IMR-90 (cell line): Measurements from ENCODE around the gene DEPDC5. TPM values are rescaled to one million over a fixed set of nuclear protein-coding genes. Genes with fewer than 3 reads are reported as not detected.

Experiments
- ATAC-seq: fragments of 200-7000 bp; cut with Tn5 transposase; 2 replicates; pipeline ENCODE4 v1.9.1; 2020; ENCODE audit warnings: low read depth, mild to moderate bottlenecking, moderate library complexity
- BruUV-seq: library from RNA; stranded (reverse); fragments of 400-500 nt; replicated peaks from 2 replicates; lab custom pipeline; 2021; lab: Mats Ljungman, UMichigan
- CTCF ChIA-PET: fragments of 300-600 bp; formaldehyde crosslinking; extraction: SDS; loops from one replicate; lab custom pipeline; 2021; ENCODE audit warnings: antibody characterized with exemption; lab: Yijun Ruan, JAX
- POLR2A ChIA-PET: fragments of 300-600 bp; sonication (Branson Sonifier 250); formaldehyde crosslinking; loops from one replicate; lab custom pipeline; 2022; ENCODE audit warnings: antibody characterized with exemption; ENCODE audit not compliant: unreplicated experiment; lab: Charles Lee
- DNase-seq: peaks from one replicate; pipeline ENCODE4 v3.0.0; 2013
- H2AFZ ChIP-seq: replicated peaks from 2 replicates; pipeline ENCODE3; 2013; ENCODE audit warnings: low read length, mild to moderate bottlenecking; ENCODE audit not compliant: poor library complexity
- H2AK5ac ChIP-seq: 2 replicates; pipeline ENCODE4 v1.6.1; 2013; ENCODE audit warnings: low read depth, low read length, inconsistent platforms
- H2AK9ac ChIP-seq: replicated peaks from 2 replicates; pipeline ENCODE3; 2013; ENCODE audit warnings: mild to moderate bottlenecking, low read depth, low read length, moderate library complexity; ENCODE audit not compliant: poor library complexity
- H2BK120ac ChIP-seq: 2 replicates; pipeline ENCODE4 v1.6.1; 2013; ENCODE audit warnings: low read depth, low read length, inconsistent platforms
- H2BK15ac ChIP-seq: 3 replicates; pipeline ENCODE4 v1.6.1; 2013; ENCODE audit warnings: low read depth, low read length, inconsistent platforms
- H2BK20ac ChIP-seq: 2 replicates; pipeline ENCODE4 v1.6.1; 2013; ENCODE audit warnings: low read depth, mild to moderate bottlenecking, inconsistent platforms, low read length, moderate library complexity
- H2BK5ac ChIP-seq: 2 replicates; pipeline ENCODE4 v1.6.1; 2013; ENCODE audit warnings: mild to moderate bottlenecking, low read depth, low read length, inconsistent platforms; ENCODE audit not compliant: poor library complexity, severe bottlenecking
- H3K14ac ChIP-seq: replicated peaks from 2 replicates; pipeline ENCODE4 v1.6.1; 2013; ENCODE audit warnings: low read depth, low read length, inconsistent platforms
- H3K18ac ChIP-seq: 2 replicates; pipeline ENCODE4 v1.6.1; 2013; ENCODE audit warnings: low read depth, low read length, control low read depth
- H3K23ac ChIP-seq: 2 replicates; pipeline ENCODE4 v1.6.1; 2013; ENCODE audit warnings: low read depth, low read length, inconsistent platforms
- H3K27ac ChIP-seq: 2 replicates; pipeline ENCODE4 v1.5.1; 2013; ENCODE audit warnings: mild to moderate bottlenecking, control low read depth, low read length; ENCODE audit not compliant: insufficient read depth
- H3K27me3 ChIP-seq: 2 replicates; pipeline ENCODE4 v1.6.1; 2013; ENCODE audit warnings: low read length; ENCODE audit not compliant: control insufficient read depth, insufficient read depth
- H3K36me3 ChIP-seq: 2 replicates; pipeline ENCODE4 v1.6.1; 2013; ENCODE audit warnings: low read length, mixed read lengths; ENCODE audit not compliant: control insufficient read depth, insufficient read depth
- H3K4ac ChIP-seq: 2 replicates; pipeline ENCODE4 v1.6.1; 2013; ENCODE audit warnings: low read depth, low read length, inconsistent platforms
- H3K4me1 ChIP-seq: 2 replicates; pipeline ENCODE4 v1.6.1; 2013; ENCODE audit warnings: low read length, mixed read lengths; ENCODE audit not compliant: control insufficient read depth, insufficient read depth
- H3K4me2 ChIP-seq: 2 replicates; pipeline ENCODE4 v1.6.1; 2013; ENCODE audit warnings: low read depth, mild to moderate bottlenecking, control low read depth, low read length, moderate library complexity
- H3K4me3 ChIP-seq: 2 replicates; pipeline ENCODE4 v1.5.1; 2013; ENCODE audit warnings: low read depth, mild to moderate bottlenecking, control low read depth, low read length, moderate library complexity; ENCODE audit not compliant: insufficient read depth
- H3K56ac ChIP-seq: 2 replicates; pipeline ENCODE4 v1.6.1; 2013; ENCODE audit warnings: low read length, inconsistent platforms; ENCODE audit not compliant: insufficient read depth; ENCODE audit errors: extremely low read depth
- H3K79me1 ChIP-seq, 2 experiments: 2 replicates each; pipeline ENCODE4 v1.6.1; 2013; ENCODE audit warnings: low read length in 2 of 2, inconsistent platforms in 1 of 2, low read depth in 1 of 2
- H3K9ac ChIP-seq: 2 replicates; pipeline ENCODE4 v1.6.1; 2013; ENCODE audit warnings: low read depth, low read length, control low read depth
- H3K9me1 ChIP-seq: 2 replicates; pipeline ENCODE4 v1.6.1; 2013; ENCODE audit warnings: low read length, inconsistent platforms; ENCODE audit not compliant: insufficient read depth
- H3K9me3 ChIP-seq: 2 replicates; pipeline ENCODE4 v1.6.1; 2013; ENCODE audit warnings: low read length; ENCODE audit not compliant: control insufficient read depth, insufficient read depth
- H4K20me1 ChIP-seq: 2 replicates; pipeline ENCODE4 v1.6.1; 2013; ENCODE audit warnings: low read length, inconsistent platforms; ENCODE audit not compliant: insufficient read depth
- H4K5ac ChIP-seq: 2 replicates; pipeline ENCODE4 v1.6.1; 2013; ENCODE audit warnings: mild to moderate bottlenecking, low read depth, low read length, control low read depth
- H4K8ac ChIP-seq, 2 experiments: 2 replicates each; pipeline ENCODE4 v1.6.1; 2013; ENCODE audit warnings: low read depth in 2 of 2, low read length in 2 of 2, control low read depth in 1 of 2, inconsistent platforms in 1 of 2
- H4K91ac ChIP-seq: 2 replicates; pipeline ENCODE4 v1.6.1; 2013; ENCODE audit warnings: low read depth, low read length, inconsistent platforms; ENCODE audit not compliant: insufficient read depth
- BHLHE40 ChIP-seq: fragments of 150-350 bp; IDR thresholded peaks from 2 replicates; pipeline ENCODE4 v1.6.1; 2016; ENCODE audit warnings: mild to moderate bottlenecking, low read depth, low read length
- CEBPB ChIP-seq: IDR thresholded peaks from 2 replicates; pipeline ENCODE4 v1.6.1; 2012; ENCODE audit warnings: low read depth, low read length, improper control_type of control experiment
- CHD1 ChIP-seq: IDR thresholded peaks from 2 replicates; pipeline ENCODE4 v1.6.1; 2012; ENCODE audit warnings: low read depth, low read length, improper control_type of control experiment
- FOS ChIP-seq: fragments of 150-350 bp; IDR thresholded peaks from 2 replicates; pipeline ENCODE4 v1.6.1; 2016; ENCODE audit warnings: low read depth, low read length
- MAFK ChIP-seq: IDR thresholded peaks from 2 replicates; pipeline ENCODE4 v1.6.1; 2012; ENCODE audit warnings: low read depth, low read length, improper control_type of control experiment
- MAZ ChIP-seq: IDR thresholded peaks from 2 replicates; pipeline ENCODE4 v1.6.1; 2012; ENCODE audit warnings: low read depth, mild to moderate bottlenecking, low read length, improper control_type of control experiment, moderate library complexity, borderline replicate concordance
- MXI1 ChIP-seq: IDR thresholded peaks from 2 replicates; pipeline ENCODE4 v1.6.1; 2012; ENCODE audit warnings: low read depth, mild to moderate bottlenecking, low read length, moderate library complexity, borderline replicate concordance
- NFE2L2 ChIP-seq: fragments of 150-350 bp; IDR thresholded peaks from 2 replicates; pipeline ENCODE4 v1.6.1; 2016; ENCODE audit warnings: low read depth, mild to moderate bottlenecking, low read length
- POLR2A ChIP-seq: IDR thresholded peaks from 2 replicates; pipeline ENCODE4 v1.6.1; 2012; ENCODE audit warnings: mild to moderate bottlenecking, low read depth, low read length
- RAD21 ChIP-seq: IDR thresholded peaks from 2 replicates; pipeline ENCODE4 v1.6.1; 2012; ENCODE audit warnings: low read length, improper control_type of control experiment
- RCOR1 ChIP-seq: IDR thresholded peaks from 2 replicates; pipeline ENCODE4 v1.6.1; 2012; ENCODE audit warnings: mild to moderate bottlenecking, low read length, improper control_type of control experiment; ENCODE audit not compliant: insufficient replicate concordance
- RFX5 ChIP-seq: IDR thresholded peaks from 2 replicates; pipeline ENCODE4 v1.8.0; 2012; ENCODE audit warnings: low read depth, mild to moderate bottlenecking, low read length, moderate library complexity
- SMC3 ChIP-seq: fragments of 150-350 bp; IDR thresholded peaks from 2 replicates; pipeline ENCODE4 v1.6.1; 2016; ENCODE audit warnings: low read depth, mild to moderate bottlenecking, antibody characterized with exemption, low read length, moderate library complexity
- WGBS, 2 experiments: methylation state at CpG; one replicate each; pipeline versions ENCODE4 v1.1.5 to v1.1.7; 2013; ENCODE audit warnings: missing lambda C conversion rate in 2 of 2; ENCODE audit not compliant: insufficient read length in 1 of 2; ENCODE audit errors: extremely low coverage in 2 of 2; 5-methylcytosine and 5-hydroxymethylcytosine counted together
- dilution Hi-C: fragments of 300-500 bp; cut with HindIII; formaldehyde crosslinking; loops from one replicate; pipeline ENCODE4 v1.14.3; 2018; ENCODE audit warnings: low sequenced_read_pairs; ENCODE audit not compliant: unreplicated experiment
- in situ Hi-C: fragments of 300-500 bp; cut with MboI; formaldehyde crosslinking; loops from 3 replicates; pipeline ENCODE4 v1.14.3; 2019; ENCODE audit warnings: low sequenced_read_pairs, inconsistent platforms, mixed read lengths
- intact Hi-C: fragments of 100-400 bp; cut with micrococcal nuclease; formaldehyde crosslinking; loops from 2 replicates; pipeline ENCODE4 v1.10.0; 2022
- polyA plus RNA-seq, 3 experiments: library from polyadenylated mRNA; depleted of rRNA; stranded (reverse); fragments of >200 nt; gene quantifications; 2 replicates each; pipeline ENCODE4 v1.2.3, GENCODE V29; 2012; ENCODE audit warnings: low replicate concordance in 1 of 3
- total RNA-seq: library from RNA; depleted of rRNA; stranded (reverse); fragments of >200 nt; gene quantifications from 2 replicates; pipeline ENCODE4 v1.2.3, GENCODE V29; 2012
- TF ChIP-seq, protein P1 (sequence below): fragments of 150-350 bp; IDR thresholded peaks from 2 replicates; pipeline ENCODE4 v1.6.1; 2016; ENCODE audit warnings: low read depth, mild to moderate bottlenecking, low read length, moderate library complexity, borderline replicate concordance
- TF ChIP-seq, protein P2 (sequence below): conservative IDR thresholded peaks from 2 replicates; pipeline ENCODE4 v1.5.1; 2012; ENCODE audit warnings: mild to moderate bottlenecking, low read depth, low read length, improper control_type of control experiment

DEPDC5 gene
- total and polyA plus RNA-seq, 2 of the 4 experiments (the other 2 are of a cell fraction): 6.6 to 12.9 TPM

- H3K4me3 ChIP-seq: peak overlapping the region; percentile 79
- dilution Hi-C loops: no loop called here
- H3K27me3 ChIP-seq: no peaks in the 10 kb centered on the region
- H3K4me1 ChIP-seq: peaks cover 11% of the 10 kb centered on the region
- peaks cover 8 to 46% of the 10 kb centered on the region in 2 experiments; a peak in 3 of 4 replicates for H3K79me1 ChIP-seq
- H3K4ac ChIP-seq: peak overlapping the region; percentile 52; the same call in 1 of the 2 replicates
- in situ Hi-C loops: loop anchor here (10.0 kb wide), 1 partner anchor 191 kb away; the partner anchor contains the start of genes DEPDC5 and PRR14L
- H2AK9ac ChIP-seq: peak overlapping the region; percentile 87
- CTCF ChIA-PET: no interaction called here
- intact Hi-C loops: loop anchor here (2.0 kb wide), 1 partner anchor 281 kb away; no protein-coding TSS in a partner anchor
- H3K23ac ChIP-seq: peak overlapping the region; percentile 99
- no peak overlapping the region; the same call in 1 of the 2 replicates for H2AK5ac ChIP-seq
- peaks cover 16% of the 10 kb centered on the region for H3K9me1 ChIP-seq
- H4K5ac ChIP-seq: no peak overlapping the region
- H3K56ac ChIP-seq: peak overlapping the region; percentile 98
- H3K27ac ChIP-seq: no peak overlapping the region; the same call in 1 of the 2 replicates
- no peak overlapping the region for H2BK20ac ChIP-seq
- H3K4me2 ChIP-seq: peak overlapping the region; percentile 95
- peaks cover 44% of the 10 kb centered on the region for H4K20me1 ChIP-seq
- H3K9me3 ChIP-seq: no peaks in the 10 kb centered on the region
- H3K14ac ChIP-seq: peak overlapping the region; percentile 79; the same call in 1 of the 2 replicates
- no TSS peak for BruUV-seq
- H2BK15ac ChIP-seq: no peak overlapping the region
- no peak overlapping the region for H2BK120ac ChIP-seq
- ATAC-seq (no peak), DNase-seq (peak; percentile 31)
- H2AFZ ChIP-seq: no peak overlapping the region
- peaks cover 10% of the 10 kb centered on the region for H3K36me3 ChIP-seq
- peak overlapping the region; percentile 84 for H2BK5ac ChIP-seq
- no peak overlapping the region for H4K91ac ChIP-seq
- H3K18ac ChIP-seq: no peak overlapping the region
- peak overlapping the region; percentile 92 for H3K9ac ChIP-seq
- H4K8ac ChIP-seq: no peak overlapping the region; a peak in 1 of 4 replicates
- 40 to 100% methylated on average over 1 to 2 of the region's 8 CpGs for WGBS, 2 experiments
- POLR2A ChIA-PET: interaction anchor here (0.6 to 0.7 kb wide), 2 partner anchors 38 to 1735 kb away, joined by 3 to 7 read pairs; no protein-coding TSS in a partner anchor
- TF ChIP-seq RCOR1: no peak
- no peak for TF ChIP-seq FOS
- TF ChIP-seq, protein P1, sequence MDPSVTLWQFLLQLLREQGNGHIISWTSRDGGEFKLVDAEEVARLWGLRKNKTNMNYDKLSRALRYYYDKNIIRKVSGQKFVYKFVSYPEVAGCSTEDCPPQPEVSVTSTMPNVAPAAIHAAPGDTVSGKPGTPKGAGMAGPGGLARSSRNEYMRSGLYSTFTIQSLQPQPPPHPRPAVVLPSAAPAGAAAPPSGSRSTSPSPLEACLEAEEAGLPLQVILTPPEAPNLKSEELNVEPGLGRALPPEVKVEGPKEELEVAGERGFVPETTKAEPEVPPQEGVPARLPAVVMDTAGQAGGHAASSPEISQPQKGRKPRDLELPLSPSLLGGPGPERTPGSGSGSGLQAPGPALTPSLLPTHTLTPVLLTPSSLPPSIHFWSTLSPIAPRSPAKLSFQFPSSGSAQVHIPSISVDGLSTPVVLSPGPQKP: no peak
- no peak for TF ChIP-seq BHLHE40
- TF ChIP-seq, protein P2, sequence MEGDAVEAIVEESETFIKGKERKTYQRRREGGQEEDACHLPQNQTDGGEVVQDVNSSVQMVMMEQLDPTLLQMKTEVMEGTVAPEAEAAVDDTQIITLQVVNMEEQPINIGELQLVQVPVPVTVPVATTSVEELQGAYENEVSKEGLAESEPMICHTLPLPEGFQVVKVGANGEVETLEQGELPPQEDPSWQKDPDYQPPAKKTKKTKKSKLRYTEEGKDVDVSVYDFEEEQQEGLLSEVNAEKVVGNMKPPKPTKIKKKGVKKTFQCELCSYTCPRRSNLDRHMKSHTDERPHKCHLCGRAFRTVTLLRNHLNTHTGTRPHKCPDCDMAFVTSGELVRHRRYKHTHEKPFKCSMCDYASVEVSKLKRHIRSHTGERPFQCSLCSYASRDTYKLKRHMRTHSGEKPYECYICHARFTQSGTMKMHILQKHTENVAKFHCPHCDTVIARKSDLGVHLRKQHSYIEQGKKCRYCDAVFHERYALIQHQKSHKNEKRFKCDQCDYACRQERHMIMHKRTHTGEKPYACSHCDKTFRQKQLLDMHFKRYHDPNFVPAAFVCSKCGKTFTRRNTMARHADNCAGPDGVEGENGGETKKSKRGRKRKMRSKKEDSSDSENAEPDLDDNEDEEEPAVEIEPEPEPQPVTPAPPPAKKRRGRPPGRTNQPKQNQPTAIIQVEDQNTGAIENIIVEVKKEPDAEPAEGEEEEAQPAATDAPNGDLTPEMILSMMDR: no peak
- no peak for TF ChIP-seq MAFK
- TF ChIP-seq SMC3: no peak
- no peak for TF ChIP-seq MXI1
- no peak for TF ChIP-seq RAD21
- no peak for TF ChIP-seq RFX5
- TF ChIP-seq CHD1: no peak
- no peak for TF ChIP-seq NFE2L2
- TF ChIP-seq POLR2A: no peak
- no peak for TF ChIP-seq CEBPB
- TF ChIP-seq MAZ: no peak
Measured at GRCh38 chr22:31945971-31946680, 192.3 kb downstream of the DEPDC5 start.
